Osteoblast (primary cell): ENCODE measurements around the gene PNP. TPM values are rescaled to one million over a fixed set of nuclear protein-coding genes. Genes with fewer than 3 reads are reported as not detected.

Source experiments
- DNase-seq: peaks from one replicate; pipeline ENCODE4 v3.0.0; 2011; ENCODE audit warnings: low spot score, mixed read lengths; ENCODE audit not compliant: insufficient read length; ENCODE audit errors: missing footprints
- H2AFZ ChIP-seq: 2 replicates; pipeline ENCODE4 v1.6.0; 2011; ENCODE audit warnings: mild to moderate bottlenecking, low read length
- H3K27ac ChIP-seq: 2 replicates; pipeline ENCODE4 v1.5.1; 2011; ENCODE audit warnings: mild to moderate bottlenecking, low read depth, low read length, moderate library complexity
- H3K27me3 ChIP-seq: 2 replicates; pipeline ENCODE4 v1.6.0; 2012; ENCODE audit warnings: mild to moderate bottlenecking, control low read depth, inconsistent platforms, low read length, moderate library complexity; ENCODE audit not compliant: insufficient read depth
- H3K36me3 ChIP-seq: 2 replicates; pipeline ENCODE4 v1.5.1; 2011; ENCODE audit warnings: mild to moderate bottlenecking, low read length, control low read depth, moderate library complexity; ENCODE audit not compliant: insufficient read depth
- H3K4me1 ChIP-seq: 2 replicates; pipeline ENCODE4 v1.5.1; 2011; ENCODE audit warnings: mild to moderate bottlenecking, low read length, control low read depth, moderate library complexity; ENCODE audit not compliant: insufficient read depth
- H3K4me2 ChIP-seq: 2 replicates; pipeline ENCODE4 v1.6.0; 2011; ENCODE audit warnings: mild to moderate bottlenecking, low read length; ENCODE audit not compliant: insufficient read depth
- H3K4me3 ChIP-seq: fragments of 200-600 bp; sonication (generic); 3 replicates; pipeline ENCODE4 v1.5.1; 2012; ENCODE audit warnings: mild to moderate bottlenecking, low read length, inconsistent platforms; ENCODE audit not compliant: insufficient read depth
- H3K79me2 ChIP-seq: 2 replicates; pipeline ENCODE4 v1.6.0; 2012; ENCODE audit warnings: mild to moderate bottlenecking, low read length, control low read depth, inconsistent platforms; ENCODE audit not compliant: insufficient read depth
- H3K9me3 ChIP-seq: 2 replicates; pipeline ENCODE4 v1.5.1; 2011; ENCODE audit warnings: low read depth, low read length, control low read depth
- H4K20me1 ChIP-seq: 2 replicates; pipeline ENCODE4 v1.6.0; 2012; ENCODE audit warnings: mild to moderate bottlenecking, low read length, control low read depth; ENCODE audit not compliant: insufficient read depth
- CTCF ChIP-seq: IDR thresholded peaks from 2 replicates; pipeline ENCODE4 v1.5.1; 2011; ENCODE audit warnings: mild to moderate bottlenecking, low read depth, low read length, moderate library complexity; ENCODE audit errors: extremely low read depth
- total RNA-seq: library from RNA; depleted of rRNA; stranded (reverse); fragments of >200 nt; gene quantifications from 2 replicates; pipeline ENCODE4 v1.2.3, GENCODE V29; 2012

The PNP gene
- total RNA-seq, 1 donor: 29.7 TPM

- H3K79me2 ChIP-seq: peaks cover 65% of the 10 kb centered on the region
- TF ChIP-seq CTCF: no peak
These were observed 13.6 kb upstream of the PNP start for GRCh38 chr14:20455355-20456300.

GRCh38 chr14:20456971-20457370, 12.2 kb upstream of the PNP start:
- peak overlapping the region; percentile 92 for H3K4me2 ChIP-seq

More at GRCh38 chr14:20455355-20456300, 13.6 kb upstream of the PNP start:
- Histone ChIP-seq H3K27ac (peak overlapping the region; percentile 92), H3K9me3 (no peaks in the 10 kb centered on the region), H3K4me3 (peak overlapping the region; percentile 84), H4K20me1 (peaks cover 7% of the 10 kb centered on the region), H3K4me1 (peaks cover 28% of the 10 kb centered on the region), H3K4me2 (peak overlapping the region; percentile 92), H3K36me3 (peaks cover 49% of the 10 kb centered on the region), H2AFZ (peak overlapping the region; percentile 92), H3K27me3 (no peaks in the 10 kb centered on the region)
- DNase-seq: peak; percentile 95

GRCh38 chr14:20458031-20458789, 11.0 kb upstream of the PNP start:
- H3K9me3 ChIP-seq: no peaks in the 10 kb centered on the region
- DNase-seq: no peak
- peaks cover 9% of the 10 kb centered on the region for H4K20me1 ChIP-seq
- H2AFZ ChIP-seq: no peak overlapping the region
- H3K27me3 ChIP-seq: no peaks in the 10 kb centered on the region
- no peak for TF ChIP-seq CTCF
- no peak overlapping the region for H3K4me3 ChIP-seq
- peaks cover 37% of the 10 kb centered on the region for H3K36me3 ChIP-seq
- peaks cover 65% of the 10 kb centered on the region for H3K79me2 ChIP-seq
- H3K4me1 ChIP-seq: peaks cover 32% of the 10 kb centered on the region
- H3K4me2 ChIP-seq: no peak overlapping the region
- no peak overlapping the region for H3K27ac ChIP-seq

More at GRCh38 chr14:20456971-20457370, 12.2 kb upstream of the PNP start:
- Histone ChIP-seq H3K27ac (peak overlapping the region; percentile 92), H3K4me1 (peaks cover 32% of the 10 kb centered on the region), H3K4me3 (no peak overlapping the region), H4K20me1 (peaks cover 9% of the 10 kb centered on the region), H2AFZ (no peak overlapping the region), H3K9me3 (no peaks in the 10 kb centered on the region), H3K79me2 (peaks cover 70% of the 10 kb centered on the region), H3K27me3 (no peaks in the 10 kb centered on the region), H3K36me3 (peaks cover 40% of the 10 kb centered on the region)
- no peak for TF ChIP-seq CTCF
- no peak for DNase-seq
